IPS-15b (cell line): ENCODE results near the gene TPST2.

Source experiments
- H3K27me3 ChIP-seq: one replicate; pipeline ENCODE4 v1.6.1; 2013; ENCODE audit warnings: low read length; ENCODE audit not compliant: control insufficient read depth, insufficient read depth
- H3K36me3 ChIP-seq: one replicate; pipeline ENCODE4 v1.6.1; 2013; ENCODE audit warnings: low read length; ENCODE audit not compliant: control insufficient read depth, insufficient read depth
- H3K4me1 ChIP-seq: one replicate; pipeline ENCODE4 v1.6.1; 2013; ENCODE audit warnings: mild to moderate bottlenecking, low read length; ENCODE audit not compliant: control insufficient read depth, insufficient read depth
- H3K4me3 ChIP-seq: one replicate; pipeline ENCODE4 v1.5.1; 2013; ENCODE audit warnings: low read depth, low read length
- H3K9ac ChIP-seq: one replicate; pipeline ENCODE4 v1.6.1; 2013; ENCODE audit warnings: low read depth, mild to moderate bottlenecking, low read length
- H3K9me3 ChIP-seq: one replicate; pipeline ENCODE4 v1.6.1; 2013; ENCODE audit warnings: mild to moderate bottlenecking, low read length; ENCODE audit not compliant: control insufficient read depth, insufficient read depth

TPST2 gene

DNA sequence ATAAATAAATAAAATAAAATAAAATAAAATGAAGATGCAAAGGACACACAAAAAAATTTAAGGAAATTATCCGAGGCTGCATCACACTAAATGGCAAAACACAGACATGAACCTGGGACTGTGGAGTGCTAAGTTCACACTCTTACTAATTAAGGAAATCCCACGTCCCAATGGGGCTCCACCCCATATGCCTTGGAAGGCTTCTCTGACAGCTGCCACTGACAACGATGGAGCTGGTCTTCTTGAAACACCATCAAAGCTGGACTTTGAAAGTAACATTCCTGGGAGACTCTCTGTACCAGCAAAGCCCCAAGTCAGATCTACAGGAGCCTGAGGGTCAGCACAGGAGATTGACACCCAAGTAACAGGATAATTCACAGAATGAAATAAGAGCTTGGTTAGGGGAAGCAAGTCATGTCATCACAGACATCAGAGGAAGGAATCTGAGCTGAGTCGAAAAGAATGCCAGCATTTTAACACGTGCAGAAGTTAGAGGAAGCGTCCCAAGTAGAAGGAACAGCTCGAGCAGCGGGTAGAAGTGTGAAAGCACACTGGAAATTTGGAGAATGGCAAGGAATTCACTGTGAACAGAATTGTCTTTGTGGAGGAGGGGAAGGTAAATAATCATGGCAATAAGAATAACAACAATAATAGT is 13.8 kb downstream of the TPST2 start:
- H3K9me3 ChIP-seq = no peaks in the 10 kb centered on the region
- H3K4me3 ChIP-seq = no peak overlapping the region
- peaks cover 8% of the 10 kb centered on the region for H3K36me3 ChIP-seq
- no peak overlapping the region for H3K9ac ChIP-seq
- H3K27me3 ChIP-seq = no peaks in the 10 kb centered on the region
- peaks cover 31% of the 10 kb centered on the region for H3K4me1 ChIP-seq

- Histone ChIP-seq H3K36me3 (peaks cover 8% of the 10 kb centered on the region), H3K27me3 (no peaks in the 10 kb centered on the region), H3K9me3 (no peaks in the 10 kb centered on the region), H3K4me1 (peaks cover 16% of the 10 kb centered on the region), H3K4me3 (no peak overlapping the region), H3K9ac (no peak overlapping the region)
Measured at GRCh38 chr22:26574001-26574723, 15.8 kb downstream of the TPST2 start.

DNA sequence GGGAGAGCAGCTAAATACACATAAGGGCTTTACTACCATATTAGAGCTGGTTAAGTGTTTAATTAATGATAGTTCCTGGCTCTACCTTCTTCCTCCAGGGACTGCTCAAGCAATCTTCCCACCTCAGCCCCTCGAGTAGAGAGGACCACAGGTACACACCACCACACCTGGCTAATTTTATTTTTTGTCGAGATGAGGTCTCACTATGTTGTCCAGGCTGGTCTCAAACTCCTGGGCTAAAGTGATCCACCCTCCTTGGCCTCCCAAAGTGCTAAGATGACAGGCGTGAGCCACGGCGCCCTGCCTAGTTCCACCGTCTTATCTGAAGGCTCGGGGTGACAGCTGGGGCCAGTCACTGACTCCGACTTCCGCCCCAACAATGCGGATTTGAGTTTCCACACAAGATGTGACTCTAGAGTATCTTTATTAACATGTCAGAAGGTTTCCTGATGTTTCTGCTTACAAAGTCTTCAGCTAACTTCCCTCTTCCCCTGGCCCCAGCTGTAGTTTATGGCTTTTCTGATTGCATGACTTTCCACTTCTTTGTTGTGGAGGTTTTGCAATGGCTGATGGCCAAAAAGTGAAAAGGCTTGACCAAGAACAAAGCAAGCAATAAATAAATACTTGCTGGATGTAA is 16.8 kb downstream of the TPST2 start:
- Histone ChIP-seq H3K9me3 (no peaks in the 10 kb centered on the region), H3K4me3 (no peak overlapping the region), H3K36me3 (peaks cover 8% of the 10 kb centered on the region), H3K9ac (no peak overlapping the region), H3K4me1 (peaks cover 16% of the 10 kb centered on the region), H3K27me3 (no peaks in the 10 kb centered on the region)

- peaks cover 8% of the 10 kb centered on the region for H3K36me3 ChIP-seq
- peaks cover 28% of the 10 kb centered on the region for H3K4me1 ChIP-seq
- H3K4me3 ChIP-seq = no peak overlapping the region
- no peak overlapping the region for H3K9ac ChIP-seq
- H3K27me3 ChIP-seq = no peaks in the 10 kb centered on the region
- no peaks in the 10 kb centered on the region for H3K9me3 ChIP-seq
Measured at GRCh38 chr22:26570864-26571525, 18.9 kb downstream of the TPST2 start.

DNA sequence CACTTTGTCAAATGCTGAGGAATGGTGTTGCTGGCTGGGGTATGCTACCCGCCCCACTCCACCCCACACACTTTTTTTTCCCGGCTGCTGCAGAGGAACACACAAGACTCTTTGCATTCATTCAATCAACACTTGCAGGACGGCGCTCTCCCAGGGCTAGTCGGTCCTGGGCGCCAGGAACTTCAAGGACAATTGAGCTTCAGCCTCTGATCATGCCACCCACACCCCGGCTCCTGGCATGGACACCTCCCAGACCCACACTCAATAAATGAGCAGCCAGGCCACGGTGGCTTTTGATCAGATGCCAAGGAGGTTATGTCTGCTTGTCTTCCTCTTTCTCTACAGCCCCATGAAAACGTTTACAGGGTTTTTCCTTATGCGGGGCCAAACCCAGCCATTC is 19.8 kb downstream of the TPST2 start:
- Histone ChIP-seq H3K4me1 (peaks cover 32% of the 10 kb centered on the region), H3K9ac (no peak overlapping the region), H3K27me3 (no peaks in the 10 kb centered on the region), H3K4me3 (no peak overlapping the region), H3K9me3 (no peaks in the 10 kb centered on the region), H3K36me3 (peaks cover 5% of the 10 kb centered on the region)

- Histone ChIP-seq H3K36me3 (peaks cover 8% of the 10 kb centered on the region), H3K9ac (no peak overlapping the region), H3K4me3 (no peak overlapping the region), H3K27me3 (no peaks in the 10 kb centered on the region), H3K4me1 (peaks cover 41% of the 10 kb centered on the region), H3K9me3 (no peaks in the 10 kb centered on the region)
Measured at GRCh38 chr22:26568207-26568706, 21.7 kb downstream of the TPST2 start.

DNA sequence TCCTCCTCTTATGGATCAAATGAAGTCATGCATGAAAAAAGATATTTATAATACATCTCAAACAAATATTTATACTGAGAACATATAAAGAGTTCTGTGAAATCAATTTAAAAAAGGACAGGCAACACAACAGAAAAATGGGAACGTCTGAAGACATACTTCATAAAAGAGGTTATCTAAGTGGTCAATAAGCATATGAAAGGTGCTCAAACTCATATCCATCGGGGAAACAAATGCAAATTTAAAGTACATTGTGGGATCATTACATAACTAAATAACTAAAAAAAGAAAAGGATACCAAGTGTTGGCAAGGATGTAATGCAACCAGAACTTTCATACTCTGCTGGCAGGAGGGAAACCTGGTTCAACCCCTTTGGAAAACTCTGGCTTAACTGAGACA is 22.3 kb downstream of the TPST2 start:
- peaks cover 41% of the 10 kb centered on the region for H3K4me1 ChIP-seq
- H3K9ac ChIP-seq = no peak overlapping the region
- no peaks in the 10 kb centered on the region for H3K27me3 ChIP-seq
- H3K36me3 ChIP-seq = peaks cover 8% of the 10 kb centered on the region
- no peaks in the 10 kb centered on the region for H3K9me3 ChIP-seq
- H3K4me3 ChIP-seq = no peak overlapping the region

DNA sequence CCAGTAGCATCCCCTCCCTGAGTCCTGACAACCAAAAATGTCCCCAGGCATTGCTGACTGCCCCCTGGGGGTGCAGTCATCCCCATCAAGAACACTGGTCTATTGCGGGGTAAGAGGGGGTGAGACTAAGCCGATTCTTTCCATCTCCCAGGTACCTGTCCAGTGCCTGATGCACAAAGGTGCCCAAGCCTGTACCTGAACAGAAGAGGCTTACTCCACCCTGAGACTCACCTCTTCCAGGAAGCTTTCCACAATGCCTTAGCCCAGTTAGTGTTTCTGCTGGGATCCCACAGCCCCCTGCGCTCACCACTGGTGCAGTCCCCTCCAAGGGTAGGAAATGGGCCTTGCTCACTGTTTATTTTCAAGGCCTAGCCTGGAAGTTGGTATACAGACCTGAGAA is 22.9 kb downstream of the TPST2 start:
- peaks cover 8% of the 10 kb centered on the region for H3K36me3 ChIP-seq
- no peaks in the 10 kb centered on the region for H3K27me3 ChIP-seq
- no peak overlapping the region for H3K4me3 ChIP-seq
- H3K9ac ChIP-seq = no peak overlapping the region
- H3K9me3 ChIP-seq = no peaks in the 10 kb centered on the region
- H3K4me1 ChIP-seq = peaks cover 39% of the 10 kb centered on the region

DNA sequence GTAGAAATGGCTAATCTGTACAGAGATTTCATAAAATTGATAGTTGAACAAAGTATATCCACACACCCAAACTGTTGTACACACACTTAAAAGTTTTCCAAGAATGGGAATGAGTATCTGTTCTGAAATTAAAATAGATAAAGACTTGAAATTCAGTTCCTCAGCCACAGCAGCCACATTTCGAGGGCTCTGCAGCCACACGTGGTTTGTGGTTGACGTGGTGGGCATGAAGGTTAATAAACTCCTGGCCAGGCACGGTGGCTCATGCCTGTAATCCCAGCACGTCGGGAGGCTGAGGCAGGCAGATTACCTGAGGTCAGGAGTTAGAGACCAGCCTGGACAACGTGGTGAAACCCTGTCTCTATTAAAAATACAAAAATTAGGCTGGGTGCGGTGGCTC is 24.0 kb downstream of the TPST2 start:
- H3K9ac ChIP-seq = no peak overlapping the region
- H3K4me1 ChIP-seq = peaks cover 33% of the 10 kb centered on the region

GRCh38 chr22:26565181-26565580 is 24.8 kb downstream of the TPST2 start:
- peaks cover 8% of the 10 kb centered on the region for H3K36me3 ChIP-seq
- H3K9me3 ChIP-seq = no peaks in the 10 kb centered on the region
- no peak overlapping the region for H3K9ac ChIP-seq
- H3K27me3 ChIP-seq = no peaks in the 10 kb centered on the region
- H3K4me3 ChIP-seq = no peak overlapping the region
- peaks cover 33% of the 10 kb centered on the region for H3K4me1 ChIP-seq

More for the DNA sequence above, 24.0 kb downstream of the TPST2 start:
- Histone ChIP-seq H3K36me3 (peaks cover 8% of the 10 kb centered on the region), H3K27me3 (no peaks in the 10 kb centered on the region), H3K9me3 (no peaks in the 10 kb centered on the region), H3K4me3 (no peak overlapping the region)

- peaks cover 38% of the 10 kb centered on the region for H3K4me1 ChIP-seq
- no peak overlapping the region for H3K9ac ChIP-seq
- H3K9me3 ChIP-seq = no peaks in the 10 kb centered on the region
- H3K36me3 ChIP-seq = peaks cover 8% of the 10 kb centered on the region
- no peaks in the 10 kb centered on the region for H3K27me3 ChIP-seq
- H3K4me3 ChIP-seq = no peak overlapping the region
Measured at GRCh38 chr22:26564672-26565071, 25.3 kb downstream of the TPST2 start.
